Measurements from ENCODE around the gene APOA1.

APOA1 gene

DNA sequence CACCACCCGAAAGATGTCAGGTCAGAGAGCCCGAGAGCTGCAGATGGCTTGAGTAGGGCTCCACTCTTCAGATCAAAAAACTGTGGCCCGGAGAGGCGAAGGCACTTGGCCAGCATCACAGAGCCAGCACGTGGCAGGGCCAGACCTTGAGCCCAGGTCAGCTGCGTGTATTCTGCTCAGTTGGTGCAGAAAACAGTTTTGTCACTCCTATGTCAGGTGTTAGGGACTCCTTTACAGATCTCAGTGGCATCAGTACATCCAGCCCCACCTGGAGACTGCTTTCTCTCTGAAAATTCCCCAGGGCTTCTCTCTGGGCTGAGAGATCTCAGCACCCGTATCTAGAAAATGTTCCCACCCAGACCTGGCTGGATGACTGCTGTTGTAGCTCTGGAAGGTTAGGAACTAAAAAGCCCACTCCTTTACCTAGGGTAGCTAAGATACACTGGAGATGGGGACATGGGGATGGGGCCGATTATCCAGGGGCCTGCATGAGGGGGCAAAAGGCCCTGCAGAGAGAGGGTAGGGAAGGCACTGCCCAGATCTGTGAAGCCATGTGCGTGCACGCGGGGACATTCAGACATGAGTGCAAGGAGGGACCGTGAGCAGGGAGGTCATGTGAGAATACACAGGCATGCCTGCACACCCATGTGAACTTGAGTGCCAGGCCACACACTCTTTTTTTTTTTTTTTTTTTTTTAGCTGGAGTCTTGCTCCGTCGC is 3.4 kb downstream of the APOA1 start:
- DNase-seq (ENCODE audit: low read depth in 2 of 2): no peak

DNA sequence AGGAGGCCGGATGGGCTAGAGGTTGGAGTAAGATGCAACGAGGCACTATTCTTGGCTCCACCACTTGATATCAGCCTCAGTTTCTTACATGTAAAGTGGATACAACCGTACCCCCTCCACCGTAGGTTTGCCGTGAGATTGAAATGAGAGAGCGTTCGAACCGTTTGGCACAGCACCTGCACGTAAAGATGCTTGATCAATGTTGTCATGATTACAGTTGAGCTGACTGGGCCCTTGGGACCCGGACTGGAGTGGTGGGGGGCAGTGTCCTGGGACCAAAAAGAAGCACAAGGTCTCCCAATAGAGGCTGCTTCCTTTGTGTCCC is 4.0 kb downstream of the APOA1 start:
- DNase-seq (ENCODE audit: low read depth in 2 of 2): no peak

DNA sequence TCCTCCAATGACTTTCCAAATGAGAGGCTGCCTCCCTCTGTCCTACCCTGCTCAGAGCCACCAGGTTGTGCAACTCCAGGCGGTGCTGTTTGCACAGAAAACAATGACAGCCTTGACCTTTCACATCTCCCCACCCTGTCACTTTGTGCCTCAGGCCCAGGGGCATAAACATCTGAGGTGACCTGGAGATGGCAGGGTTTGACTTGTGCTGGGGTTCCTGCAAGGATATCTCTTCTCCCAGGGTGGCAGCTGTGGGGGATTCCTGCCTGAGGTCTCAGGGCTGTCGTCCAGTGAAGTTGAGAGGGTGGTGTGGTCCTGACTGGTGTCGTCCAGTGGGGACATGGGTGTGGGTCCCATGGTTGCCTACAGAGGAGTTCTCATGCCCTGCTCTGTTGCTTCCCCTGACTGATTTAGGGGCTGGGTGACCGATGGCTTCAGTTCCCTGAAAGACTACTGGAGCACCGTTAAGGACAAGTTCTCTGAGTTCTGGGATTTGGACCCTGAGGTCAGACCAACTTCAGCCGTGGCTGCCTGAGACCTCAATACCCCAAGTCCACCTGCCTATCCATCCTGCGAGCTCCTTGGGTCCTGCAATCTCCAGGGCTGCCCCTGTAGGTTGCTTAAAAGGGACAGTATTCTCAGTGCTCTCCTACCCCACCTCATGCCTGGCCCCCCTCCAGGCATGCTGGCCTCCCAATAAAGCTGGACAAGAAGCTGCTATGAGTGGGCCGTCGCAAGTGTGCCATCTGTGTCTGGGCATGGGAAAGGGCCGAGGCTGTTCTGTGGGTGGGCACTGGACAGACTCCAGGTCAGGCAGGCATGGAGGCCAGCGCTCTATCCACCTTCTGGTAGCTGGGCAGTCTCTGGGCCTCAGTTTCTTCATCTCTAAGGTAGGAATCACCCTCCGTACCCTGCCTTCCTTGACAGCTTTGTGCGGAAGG is 4.8 kb downstream of the APOA1 start:
- DNase-seq (ENCODE audit: low read depth in 2 of 2): no peak

DNA sequence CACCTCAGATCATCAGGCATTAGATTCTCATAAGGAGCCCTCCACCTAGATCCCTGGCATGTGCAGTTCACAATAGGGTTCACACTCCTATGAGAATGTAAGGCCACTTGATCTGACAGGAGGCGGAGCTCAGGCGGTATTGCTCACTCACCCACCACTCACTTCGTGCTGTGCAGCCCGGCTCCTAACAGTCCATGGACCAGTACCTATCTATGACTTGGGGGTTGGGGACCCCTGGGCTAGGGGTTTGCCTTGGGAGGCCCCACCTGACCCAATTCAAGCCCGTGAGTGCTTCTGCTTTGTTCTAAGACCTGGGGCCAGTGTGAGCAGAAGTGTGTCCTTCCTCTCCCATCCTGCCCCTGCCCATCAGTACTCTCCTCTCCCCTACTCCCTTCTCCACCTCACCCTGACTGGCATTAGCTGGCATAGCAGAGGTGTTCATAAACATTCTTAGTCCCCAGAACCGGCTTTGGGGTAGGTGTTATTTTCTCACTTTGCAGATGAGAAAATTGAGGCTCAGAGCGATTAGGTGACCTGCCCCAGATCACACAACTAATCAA is 5.6 kb downstream of the APOA1 start:
- no peak for DNase-seq (ENCODE audit: low read depth in 2 of 2)

DNA sequence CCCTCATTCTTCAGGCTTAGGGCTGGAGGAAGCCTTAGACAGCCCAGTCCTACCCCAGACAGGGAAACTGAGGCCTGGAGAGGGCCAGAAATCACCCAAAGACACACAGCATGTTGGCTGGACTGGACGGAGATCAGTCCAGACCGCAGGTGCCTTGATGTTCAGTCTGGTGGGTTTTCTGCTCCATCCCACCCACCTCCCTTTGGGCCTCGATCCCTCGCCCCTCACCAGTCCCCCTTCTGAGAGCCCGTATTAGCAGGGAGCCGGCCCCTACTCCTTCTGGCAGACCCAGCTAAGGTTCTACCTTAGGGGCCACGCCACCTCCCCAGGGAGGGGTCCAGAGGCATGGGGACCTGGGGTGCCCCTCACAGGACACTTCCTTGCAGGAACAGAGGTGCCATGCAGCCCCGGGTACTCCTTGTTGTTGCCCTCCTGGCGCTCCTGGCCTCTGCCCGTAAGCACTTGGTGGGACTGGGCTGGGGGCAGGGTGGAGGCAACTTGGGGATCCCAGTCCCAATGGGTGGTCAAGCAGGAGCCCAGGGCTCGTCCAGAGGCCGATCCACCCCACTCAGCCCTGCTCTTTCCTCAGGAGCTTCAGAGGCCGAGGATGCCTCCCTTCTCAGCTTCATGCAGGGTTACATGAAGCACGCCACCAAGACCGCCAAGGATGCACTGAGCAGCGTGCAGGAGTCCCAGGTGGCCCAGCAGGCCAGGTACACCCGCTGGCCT is 7.1 kb downstream of the APOA1 start:
- no peak for DNase-seq (ENCODE audit: low read depth in 2 of 2)

DNA sequence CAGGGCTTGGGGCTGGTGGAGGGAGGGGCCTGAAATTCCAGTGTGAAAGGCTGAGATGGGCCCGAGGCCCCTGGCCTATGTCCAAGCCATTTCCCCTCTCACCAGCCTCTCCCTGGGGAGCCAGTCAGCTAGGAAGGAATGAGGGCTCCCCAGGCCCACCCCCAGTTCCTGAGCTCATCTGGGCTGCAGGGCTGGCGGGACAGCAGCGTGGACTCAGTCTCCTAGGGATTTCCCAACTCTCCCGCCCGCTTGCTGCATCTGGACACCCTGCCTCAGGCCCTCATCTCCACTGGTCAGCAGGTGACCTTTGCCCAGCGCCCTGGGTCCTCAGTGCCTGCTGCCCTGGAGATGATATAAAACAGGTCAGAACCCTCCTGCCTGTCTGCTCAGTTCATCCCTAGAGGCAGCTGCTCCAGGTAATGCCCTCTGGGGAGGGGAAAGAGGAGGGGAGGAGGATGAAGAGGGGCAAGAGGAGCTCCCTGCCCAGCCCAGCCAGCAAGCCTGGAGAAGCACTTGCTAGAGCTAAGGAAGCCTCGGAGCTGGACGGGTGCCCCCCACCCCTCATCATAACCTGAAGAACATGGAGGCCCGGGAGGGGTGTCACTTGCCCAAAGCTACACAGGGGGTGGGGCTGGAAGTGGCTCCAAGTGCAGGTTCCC is 7.8 kb downstream of the APOA1 start, which contains the start of gene APOC3:
Gene APOC3, plus strand, starts transcription at position 383 of the 659 bp plus-strand sequence. CDS start 676 bp downstream, outside the sequence.
- no peak for DNase-seq (ENCODE audit: low read depth in 2 of 2)

DNA sequence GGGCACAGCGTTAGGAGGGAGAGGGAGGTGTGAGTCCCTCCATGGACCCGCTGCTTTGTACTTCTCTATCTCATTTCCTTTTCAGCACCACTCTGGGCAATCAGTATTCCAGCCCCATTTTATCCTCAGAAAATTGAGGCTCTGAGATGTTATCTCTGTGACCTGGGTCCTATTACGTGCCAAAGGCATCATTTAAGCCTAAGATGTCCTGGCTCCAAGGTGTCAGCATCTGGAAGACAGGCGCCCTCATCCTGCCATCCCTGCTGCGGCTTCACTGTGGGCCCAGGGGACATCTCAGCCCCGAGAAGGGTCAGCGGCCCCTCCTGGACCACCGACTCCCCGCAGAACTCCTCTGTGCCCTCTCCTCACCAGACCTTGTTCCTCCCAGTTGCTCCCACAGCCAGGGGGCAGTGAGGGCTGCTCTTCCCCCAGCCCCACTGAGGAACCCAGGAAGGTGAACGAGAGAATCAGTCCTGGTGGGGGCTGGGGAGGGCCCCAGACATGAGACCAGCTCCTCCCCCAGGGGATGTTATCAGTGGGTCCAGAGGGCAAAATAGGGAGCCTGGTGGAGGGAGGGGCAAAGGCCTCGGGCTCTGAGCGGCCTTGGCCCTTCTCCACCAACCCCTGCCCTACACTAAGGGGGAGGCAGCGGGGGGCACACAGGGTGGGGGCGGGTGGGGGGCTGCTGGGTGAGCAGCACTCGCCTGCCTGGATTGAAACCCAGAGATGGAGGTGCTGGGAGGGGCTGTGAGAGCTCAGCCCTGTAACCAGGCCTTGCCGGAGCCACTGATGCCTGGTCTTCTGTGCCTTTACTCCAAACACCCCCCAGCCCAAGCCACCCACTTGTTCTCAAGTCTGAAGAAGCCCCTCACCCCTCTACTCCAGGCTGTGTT is 8.5 kb downstream of the APOA1 start:
- no peak for DNase-seq (ENCODE audit: low read depth in 2 of 2)

DNA sequence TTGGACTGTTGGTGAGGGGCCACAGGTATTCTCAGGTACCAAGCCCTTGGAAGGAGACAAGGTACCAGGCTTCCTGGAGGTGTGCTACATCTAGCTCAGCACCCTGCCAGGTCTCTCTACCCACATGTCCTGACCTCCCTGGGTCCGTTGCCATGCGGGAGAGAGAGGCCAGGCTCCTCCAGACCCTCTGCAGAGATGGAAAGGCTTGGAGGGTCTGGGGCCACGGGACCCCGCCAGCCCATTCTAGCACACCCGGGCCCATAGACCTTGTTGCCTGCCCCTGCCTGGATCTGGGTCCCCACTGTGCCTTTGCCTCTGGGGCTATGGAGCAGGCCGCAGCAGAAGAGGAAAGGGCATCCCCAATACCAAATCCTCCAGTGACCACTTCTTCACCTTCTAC is 10.0 kb downstream of the APOA1 start:
- no peak for DNase-seq (ENCODE audit: low read depth in 2 of 2)

DNA sequence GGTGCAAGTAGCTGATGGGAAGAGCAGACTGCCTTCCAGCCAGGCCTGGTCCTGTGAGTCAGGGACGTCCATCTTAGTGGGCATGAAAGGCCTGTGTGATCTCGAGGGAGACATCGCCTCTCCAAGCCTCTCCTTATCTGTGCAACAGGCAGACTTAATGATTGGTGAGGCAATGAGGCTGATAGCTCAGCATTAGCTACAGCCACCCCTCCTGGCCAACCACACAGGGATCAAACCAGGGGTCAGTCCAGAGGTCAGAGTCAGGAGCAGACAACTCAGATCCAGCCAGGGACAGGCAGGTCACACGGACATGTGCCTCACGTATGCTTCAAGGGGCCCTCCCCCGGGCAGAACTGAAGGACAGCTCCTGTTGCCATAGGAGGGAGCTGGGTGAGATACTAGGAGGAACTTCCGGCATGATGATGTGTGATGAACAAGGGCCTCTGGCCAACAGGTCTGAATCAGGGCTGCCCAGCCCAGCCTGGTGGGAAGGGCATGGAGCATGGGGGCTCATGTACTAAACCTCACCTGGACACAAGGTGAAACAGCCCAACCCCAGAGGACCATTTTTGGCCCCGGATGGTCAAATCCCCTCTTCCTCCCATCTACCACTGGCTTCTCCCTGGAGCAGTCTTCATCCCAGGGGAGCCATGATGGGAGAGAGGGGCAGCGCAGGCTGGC is 10.5 kb downstream of the APOA1 start:
- DNase-seq (ENCODE audit: low read depth in 2 of 2): no peak

DNA sequence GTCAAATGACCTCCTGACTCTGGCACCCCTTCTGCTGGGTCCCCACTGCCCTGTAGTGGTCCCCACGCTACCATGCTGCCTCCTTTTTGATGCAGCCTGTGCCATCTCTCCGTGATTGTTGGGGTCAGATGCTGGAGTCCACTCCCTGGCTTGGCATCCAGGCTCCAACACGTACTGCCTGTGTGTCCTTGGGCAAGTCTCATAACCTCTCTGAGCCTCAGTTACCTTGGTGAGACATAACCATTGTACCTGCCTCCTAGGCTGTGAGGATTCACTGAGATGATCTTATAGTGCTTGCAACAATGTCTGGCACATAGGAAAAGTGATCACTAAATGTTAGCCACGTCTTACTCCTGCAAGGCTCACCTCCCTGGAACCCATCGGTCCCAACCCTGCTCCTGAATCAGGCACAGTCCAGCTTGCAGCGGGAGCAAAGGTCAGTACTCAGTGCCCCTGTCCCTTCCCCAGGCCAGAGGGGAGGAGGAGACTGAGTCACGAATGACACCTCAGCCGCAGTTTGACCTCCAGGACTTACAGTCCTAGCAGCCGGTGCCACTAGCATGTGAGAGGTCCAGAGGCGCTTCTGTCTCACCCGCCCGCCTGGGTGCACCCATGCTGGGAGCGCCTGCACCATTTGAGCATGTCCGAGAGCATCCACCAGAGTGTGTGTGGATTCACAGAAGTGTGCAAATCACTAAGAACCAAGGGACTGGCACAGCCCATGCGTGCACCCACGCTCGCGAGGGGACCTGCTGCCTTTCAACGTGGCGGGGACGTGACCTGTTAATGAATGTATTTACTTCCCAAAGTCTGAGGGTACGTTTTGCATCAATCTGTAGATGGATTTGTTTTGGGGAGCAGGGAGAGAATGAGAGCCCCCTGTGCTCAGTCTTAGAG is 11.3 kb downstream of the APOA1 start:
- DNase-seq (ENCODE audit: low read depth in 2 of 2): no peak

DNA sequence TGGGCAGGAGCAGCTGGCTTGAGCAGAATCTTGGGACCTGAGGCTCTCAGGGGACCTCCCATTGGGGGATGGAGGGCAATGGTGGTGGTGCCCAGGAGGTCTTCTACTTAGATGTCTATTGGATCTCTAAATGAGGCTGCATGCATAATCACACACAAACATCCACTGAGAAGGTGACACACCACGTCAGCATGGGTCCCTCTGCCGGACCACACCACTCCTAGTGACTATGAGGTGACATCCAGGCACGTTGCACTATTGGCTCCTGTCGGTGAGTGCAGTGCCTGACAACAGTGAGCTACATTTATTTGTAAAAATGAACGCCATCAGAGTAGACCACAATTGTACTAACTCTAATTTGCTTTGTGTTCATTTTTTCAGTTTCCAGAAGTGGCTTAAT is 12.0 kb downstream of the APOA1 start:
- DNase-seq (ENCODE audit: low read depth in 2 of 2): no peak

DNA sequence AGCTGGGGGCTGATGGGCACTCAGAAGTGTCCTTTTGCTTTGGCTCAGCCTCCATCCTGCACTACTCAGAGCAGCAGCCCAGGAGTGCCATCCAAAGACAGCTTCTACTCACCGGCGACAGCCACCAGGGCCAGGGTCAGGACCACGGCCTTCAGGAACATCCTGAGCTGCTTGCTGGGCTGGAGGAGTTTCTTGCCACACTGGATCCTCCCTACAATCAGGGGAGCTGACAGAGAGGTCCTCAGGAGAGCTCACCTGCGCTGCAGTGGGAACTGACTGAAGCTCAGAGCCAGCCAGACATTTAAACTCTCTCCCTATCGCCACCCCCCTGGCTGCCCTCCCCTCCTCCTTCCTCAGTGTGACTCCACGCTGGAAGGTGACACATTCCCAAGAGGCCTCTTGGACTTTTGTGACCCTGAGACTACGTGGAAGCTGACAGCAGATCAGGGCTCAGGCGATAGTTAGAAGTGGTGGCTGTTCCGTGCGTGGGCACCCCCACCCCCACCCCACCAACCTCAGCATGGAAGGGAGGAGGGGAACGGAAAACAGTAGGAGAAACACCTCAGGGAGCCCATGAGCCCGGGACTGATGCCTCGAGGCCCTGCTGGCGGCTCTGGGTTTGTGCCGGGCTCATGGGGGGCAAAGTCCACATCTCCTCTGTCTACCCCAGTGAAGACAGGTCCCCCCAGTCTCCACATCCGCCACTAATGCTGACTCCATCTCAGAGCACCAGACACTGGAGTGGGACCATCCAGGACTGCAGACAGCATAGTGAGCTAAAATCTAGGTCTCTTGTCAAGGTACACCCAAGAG is 14.2 kb downstream of the APOA1 start, which contains the start of gene APOA4:
Gene APOA4, minus strand, starts transcription at position 274 of the 813 bp plus-strand sequence. Its CDS starts 113 bp downstream, at position 161.
- DNase-seq (ENCODE audit: low read depth in 2 of 2): no peak

DNA sequence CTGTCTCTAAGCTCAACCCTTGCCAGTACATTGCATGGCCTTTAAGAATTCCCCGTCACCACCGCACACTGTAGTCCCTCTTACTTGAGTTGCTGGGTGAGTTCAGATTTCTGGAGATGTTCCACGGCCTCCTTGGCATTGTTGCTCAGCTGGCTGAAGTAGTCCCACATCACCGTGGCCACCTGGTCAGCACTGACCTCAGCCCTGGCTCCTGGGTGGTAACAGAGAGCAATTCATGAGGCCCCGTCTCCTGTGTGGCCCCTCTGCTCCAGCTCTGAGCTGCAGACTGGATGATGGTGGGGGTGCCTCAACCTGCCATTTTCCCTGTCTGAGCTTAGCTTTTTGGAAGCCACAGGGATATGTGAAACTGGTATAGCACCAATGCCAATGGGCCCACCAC is 14.8 kb downstream of the APOA1 start:
- DNase-seq (ENCODE audit: low read depth in 2 of 2): no peak

DNA sequence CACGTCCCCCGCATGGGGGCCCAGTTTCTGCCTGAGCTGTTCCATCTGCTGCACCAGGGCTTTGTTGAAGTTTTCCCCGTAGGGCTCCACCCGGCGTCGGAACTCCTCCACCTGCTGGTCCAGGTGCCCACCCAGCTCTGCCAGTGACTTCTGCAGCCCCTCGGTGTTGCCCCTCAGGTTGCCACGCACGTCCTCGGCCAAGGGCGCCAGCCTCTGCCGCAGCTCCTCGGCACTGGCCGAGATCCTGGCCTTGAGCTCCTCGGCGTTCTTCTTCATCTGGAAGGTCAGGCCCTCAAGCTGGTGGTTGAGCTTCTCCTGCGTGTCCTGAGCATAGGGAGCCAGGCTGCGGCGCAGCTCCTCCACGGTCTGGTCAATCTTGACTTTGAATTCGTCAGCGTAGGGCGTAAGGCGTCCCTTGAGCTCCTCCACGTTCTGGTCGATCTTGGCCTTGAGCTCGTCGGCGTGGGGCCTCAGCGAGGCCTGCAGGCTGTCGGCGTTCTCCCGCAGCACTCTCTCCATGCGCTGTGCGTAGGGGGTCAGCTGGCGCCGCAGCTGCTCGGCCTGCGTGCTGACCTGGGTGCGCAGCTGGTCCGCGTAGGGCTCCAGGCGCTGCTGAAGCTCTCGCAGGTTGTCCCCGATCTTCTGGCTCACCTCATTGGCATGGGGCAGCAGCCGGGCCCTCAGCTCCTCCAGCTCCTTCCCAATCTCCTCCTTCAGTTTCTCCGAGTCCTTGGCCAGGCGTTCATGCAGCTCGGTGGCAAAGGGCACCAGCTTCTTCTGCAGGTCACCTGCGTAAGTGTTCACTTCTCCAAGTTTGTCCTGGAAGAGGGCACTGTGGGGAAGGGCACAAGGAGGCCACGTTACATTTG is 16.1 kb downstream of the APOA1 start:
- DNase-seq (ENCODE audit: low read depth in 2 of 2): no peak

DNA sequence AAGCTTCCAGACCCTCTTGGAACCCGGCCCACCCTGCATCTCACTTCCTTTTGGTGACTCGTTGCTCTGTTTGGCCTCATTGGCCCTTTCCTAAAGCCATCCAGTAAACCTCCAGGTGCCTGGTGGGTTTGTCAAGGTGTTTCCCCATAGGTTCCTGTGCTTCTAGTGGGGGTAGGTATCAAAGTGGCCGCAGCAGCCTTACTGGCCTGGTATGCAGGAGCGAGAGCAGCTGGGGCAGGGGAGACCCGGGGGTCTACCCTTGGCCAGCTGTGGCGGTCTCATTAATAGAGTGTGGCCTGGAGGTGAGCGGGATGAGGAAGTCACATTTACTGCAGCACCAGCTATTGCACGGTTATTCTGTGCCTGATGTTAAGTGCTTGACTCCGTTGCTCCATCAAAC is 18.4 kb downstream of the APOA1 start:
- DNase-seq (ENCODE audit: low read depth in 2 of 2): no peak

DNA sequence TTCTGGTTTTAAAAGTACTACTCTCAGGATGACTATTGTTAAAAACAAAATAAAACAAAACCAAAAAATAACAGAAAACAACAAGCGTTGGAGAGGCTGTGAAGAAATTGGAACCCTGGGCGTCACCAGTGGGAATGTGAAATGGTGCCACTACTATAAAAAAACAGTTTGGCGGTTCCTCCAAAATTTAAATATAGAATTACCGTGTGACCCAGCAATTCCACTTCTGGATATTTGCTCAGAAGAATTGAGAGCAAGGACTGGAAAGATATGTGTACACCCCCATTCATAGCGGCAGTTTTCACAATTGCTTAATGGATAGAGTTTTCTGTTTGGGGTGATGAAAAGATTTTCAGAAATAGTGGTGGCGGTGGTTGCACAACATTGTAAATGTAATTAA is 22.9 kb downstream of the APOA1 start:
- no peak for DNase-seq (ENCODE audit: low read depth in 2 of 2)

Data from stimulated activated CD8-positive, alpha-beta memory T cell treated with anti-CD3 and anti-CD28 coated beads, Interleukin-7, amount 100 ng/mL, for 1 hour (primary cell).